Hematopoietic multipotent progenitor cell treated with erythropoietin and hydrocortisone succinate and interleukin-3 and kit ligand, for 4 days (in vitro differentiated cells): ENCODE data around the gene CPLANE2.

Experiments used
- DNase-seq: peaks from one replicate; pipeline ENCODE4 v3.0.0-alpha.2; 2015

Gene CPLANE2

GRCh38 chr1:16187748-16188401, 49.1 kb downstream of the CPLANE2 start:
- DNase-seq: peak; percentile 81

- DNase-seq: no peak
Measured at GRCh38 chr1:16186655-16187235, 50.2 kb downstream of the CPLANE2 start.

- no peak for DNase-seq
Measured at GRCh38 chr1:16184557-16185303, 52.3 kb downstream of the CPLANE2 start.

- DNase-seq: no peak
Measured at GRCh38 chr1:16183765-16184556, 53.0 kb downstream of the CPLANE2 start.

- no peak for DNase-seq
Measured at GRCh38 chr1:16183179-16183578, 53.8 kb downstream of the CPLANE2 start.

GRCh38 chr1:16181887-16182719, 54.9 kb downstream of the CPLANE2 start:
- no peak for DNase-seq
